ENCODE data around the gene TXNRD2. TPM values are rescaled to one million over a fixed set of nuclear protein-coding genes. Genes with fewer than 3 reads are reported as not detected.
"Not testable (repeated sequence)": the region's sequence is repeated elsewhere in the genome, so short reads cannot be mapped to it uniquely, and the experiment has no call there.

Gene TXNRD2
- total RNA-seq, 1 donor from 2014 or later, result 25.7 TPM

DNA sequence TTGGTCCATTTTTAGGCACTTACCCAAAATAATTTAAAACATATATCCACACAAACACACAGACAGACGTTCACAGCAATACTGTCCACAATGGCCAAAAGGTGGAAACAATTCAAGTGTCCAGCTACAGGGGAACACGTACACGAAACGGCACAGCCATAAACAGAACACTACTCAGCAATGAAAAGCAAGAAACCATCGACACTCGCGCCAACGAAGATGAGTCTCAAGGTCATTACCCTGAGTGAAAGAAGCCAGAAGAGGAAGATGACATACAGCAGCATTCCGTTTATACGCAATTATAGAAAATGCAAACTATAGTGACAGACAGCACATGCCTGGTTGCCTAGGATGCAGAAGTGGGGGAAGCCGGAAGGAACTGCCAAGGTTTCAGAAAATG, 13.4 kb downstream of the TXNRD2 start:
- no peaks in the 10 kb centered on the region for H3K9me3 Mint-ChIP-seq (ENCODE audit: unreplicated experiment)
- H3K9ac ChIP-seq (ENCODE audit: low read length), result no peak overlapping the region
- no peak overlapping the region for H3K4me3 Mint-ChIP-seq (ENCODE audit: unreplicated experiment)

GRCh38 chr22:19927696-19928095, 13.9 kb downstream of the TXNRD2 start:
- Mint-ChIP-seq H3K36me3 (ENCODE audit: low read depth, unreplicated experiment) (peaks cover 10% of the 10 kb centered on the region), H3K4me3 (ENCODE audit: unreplicated experiment) (no peak overlapping the region), H3K27me3 (ENCODE audit: low read depth, unreplicated experiment) (peaks cover 6% of the 10 kb centered on the region), H3K27ac (ENCODE audit: unreplicated experiment) (no peak overlapping the region), H3K9me3 (ENCODE audit: unreplicated experiment) (no peaks in the 10 kb centered on the region), H3K4me1 (ENCODE audit: low read depth, unreplicated experiment) (no peaks in the 10 kb centered on the region)
- no peak overlapping the region for H3K27ac ChIP-seq (ENCODE audit: low read depth, low read length)
- H3K4me1 ChIP-seq (ENCODE audit: insufficient read depth, low read length), result no peaks in the 10 kb centered on the region
- no peaks in the 10 kb centered on the region for H3K36me3 ChIP-seq (ENCODE audit: insufficient read depth, low read length)
- DNase-seq (ENCODE audit: low read depth) (no peak), FAIRE-seq (no peak)
- no peaks in the 10 kb centered on the region for H3K27me3 ChIP-seq (ENCODE audit: insufficient read depth, low read length)
- H3K4me2 ChIP-seq (ENCODE audit: low read length), result no peak overlapping the region
- no peak overlapping the region for H2AFZ ChIP-seq (ENCODE audit: low read depth, low read length)
- TF ChIP-seq CTCF (IDR thresholded peaks at IDR 0.05; ENCODE audit: insufficient read depth, low read depth, low read length) (no peak), EZH2 (IDR thresholded peaks at IDR 0.05; ENCODE audit: insufficient read depth, low read length) (no peak)
- H3K4me3 ChIP-seq (ENCODE audit: insufficient read depth, low read depth, low read length), result no peak overlapping the region
- H4K20me1 ChIP-seq (ENCODE audit: insufficient read depth, low read length), result peaks cover 5% of the 10 kb centered on the region
- H3K9ac ChIP-seq (ENCODE audit: low read length), result no peak overlapping the region
- H3K9me3 ChIP-seq (ENCODE audit: insufficient read depth, low read depth, low read length), result no peaks in the 10 kb centered on the region
- no peaks in the 10 kb centered on the region for H3K79me2 ChIP-seq (ENCODE audit: insufficient read depth, low read length)

More for the DNA sequence above, 13.4 kb downstream of the TXNRD2 start:
- Histone ChIP-seq H3K4me1 (ENCODE audit: insufficient read depth, low read length) (no peaks in the 10 kb centered on the region), H3K79me2 (ENCODE audit: insufficient read depth, low read length) (no peaks in the 10 kb centered on the region), H2AFZ (ENCODE audit: low read depth, low read length) (no peak overlapping the region), H3K36me3 (ENCODE audit: insufficient read depth, low read length) (no peaks in the 10 kb centered on the region), H4K20me1 (ENCODE audit: insufficient read depth, low read length) (peaks cover 5% of the 10 kb centered on the region), H3K9me3 (ENCODE audit: insufficient read depth, low read depth, low read length) (no peaks in the 10 kb centered on the region), H3K27me3 (ENCODE audit: insufficient read depth, low read length) (no peaks in the 10 kb centered on the region), H3K27ac (ENCODE audit: low read depth, low read length) (no peak overlapping the region), H3K4me3 (ENCODE audit: insufficient read depth, low read depth, low read length) (no peak overlapping the region), H3K4me2 (ENCODE audit: low read length) (no peak overlapping the region)
- H3K4me1 Mint-ChIP-seq (ENCODE audit: low read depth, unreplicated experiment), result no peaks in the 10 kb centered on the region
- TF ChIP-seq CTCF (IDR thresholded peaks at IDR 0.05; ENCODE audit: insufficient read depth, low read depth, low read length) (no peak), EZH2 (IDR thresholded peaks at IDR 0.05; ENCODE audit: insufficient read depth, low read length) (no peak)
- H3K36me3 Mint-ChIP-seq (ENCODE audit: low read depth, unreplicated experiment), result peaks cover 10% of the 10 kb centered on the region
- peaks cover 4% of the 10 kb centered on the region for H3K27me3 Mint-ChIP-seq (ENCODE audit: low read depth, unreplicated experiment)
- DNase-seq (ENCODE audit: low read depth) (no peak), FAIRE-seq (no peak)
- H3K27ac Mint-ChIP-seq (ENCODE audit: unreplicated experiment), result no peak overlapping the region

DNA sequence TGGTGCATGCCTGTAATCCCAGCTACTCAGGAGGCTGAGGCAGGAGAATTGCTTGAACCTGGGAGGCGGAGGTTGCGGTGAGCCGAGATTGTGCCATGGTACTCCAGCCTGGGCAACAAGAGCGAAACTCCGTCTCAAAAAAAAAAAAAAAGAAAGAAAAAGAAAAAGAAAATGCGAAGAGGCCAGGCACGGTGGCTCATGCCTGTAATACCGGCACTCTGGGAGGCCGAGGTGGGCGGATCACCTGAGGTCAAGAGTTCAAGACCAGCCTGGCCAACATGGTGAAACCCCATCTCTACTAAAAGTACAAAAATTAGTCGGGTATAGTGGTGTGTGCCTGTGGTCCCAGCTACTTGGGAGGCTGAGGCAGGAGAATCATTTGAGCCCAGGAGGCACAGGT, 15.6 kb downstream of the TXNRD2 start:
- H2AFZ ChIP-seq (ENCODE audit: low read depth, low read length); H3K4me1 ChIP-seq (ENCODE audit: insufficient read depth, low read length); H3K4me2 ChIP-seq (ENCODE audit: low read length); H3K9me3 ChIP-seq (ENCODE audit: insufficient read depth, low read depth, low read length); H3K4me3 ChIP-seq (ENCODE audit: insufficient read depth, low read depth, low read length); DNase-seq (ENCODE audit: low read depth); H3K4me3 Mint-ChIP-seq (ENCODE audit: unreplicated experiment); H3K36me3 ChIP-seq (ENCODE audit: insufficient read depth, low read length); H3K4me1 Mint-ChIP-seq (ENCODE audit: low read depth, unreplicated experiment); H3K27ac ChIP-seq (ENCODE audit: low read depth, low read length); H3K27me3 ChIP-seq (ENCODE audit: insufficient read depth, low read length); H3K9me3 Mint-ChIP-seq (ENCODE audit: unreplicated experiment); H3K9ac ChIP-seq (ENCODE audit: low read length); H3K79me2 ChIP-seq (ENCODE audit: insufficient read depth, low read length); FAIRE-seq; H3K27me3 Mint-ChIP-seq (ENCODE audit: low read depth, unreplicated experiment); H3K27ac Mint-ChIP-seq (ENCODE audit: unreplicated experiment); H4K20me1 ChIP-seq (ENCODE audit: insufficient read depth, low read length): not testable (repeated sequence)
- H3K36me3 Mint-ChIP-seq (ENCODE audit: low read depth, unreplicated experiment), result peaks cover 10% of the 10 kb centered on the region
